ENCODE data around the gene CFAP61.
"Not testable (repeated sequence)": the region's sequence is repeated elsewhere in the genome, so short reads cannot be mapped to it uniquely, and the experiment has no call there.

Gene CFAP61

GRCh38 chr20:20215976-20216727, 163.8 kb downstream of the CFAP61 start:
- no peak for TF ChIP-seq CTCF (IDR thresholded peaks at IDR 0.05; ENCODE audit: low read depth, low read length, missing control alignments)
- DNase-seq (ENCODE audit: extremely low read depth, low read depth), result no peak
- no peak overlapping the region for H3K4me3 ChIP-seq (replicated peaks; ENCODE audit: low read depth, low read length)

- no peak overlapping the region for H3K4me3 ChIP-seq (replicated peaks; ENCODE audit: low read depth, low read length)
- no peak for DNase-seq (ENCODE audit: extremely low read depth, low read depth)
- TF ChIP-seq CTCF (IDR thresholded peaks at IDR 0.05; ENCODE audit: low read depth, low read length, missing control alignments), result no peak
Observed at GRCh38 chr20:20216941-20217340, 164.6 kb downstream of the CFAP61 start.

- DNase-seq (ENCODE audit: extremely low read depth, low read depth), result no peak
- TF ChIP-seq CTCF (IDR thresholded peaks at IDR 0.05; ENCODE audit: low read depth, low read length, missing control alignments), result no peak
- H3K4me3 ChIP-seq (replicated peaks; ENCODE audit: low read depth, low read length), result no peak overlapping the region
Observed at GRCh38 chr20:20217621-20218020, 165.3 kb downstream of the CFAP61 start.

DNA sequence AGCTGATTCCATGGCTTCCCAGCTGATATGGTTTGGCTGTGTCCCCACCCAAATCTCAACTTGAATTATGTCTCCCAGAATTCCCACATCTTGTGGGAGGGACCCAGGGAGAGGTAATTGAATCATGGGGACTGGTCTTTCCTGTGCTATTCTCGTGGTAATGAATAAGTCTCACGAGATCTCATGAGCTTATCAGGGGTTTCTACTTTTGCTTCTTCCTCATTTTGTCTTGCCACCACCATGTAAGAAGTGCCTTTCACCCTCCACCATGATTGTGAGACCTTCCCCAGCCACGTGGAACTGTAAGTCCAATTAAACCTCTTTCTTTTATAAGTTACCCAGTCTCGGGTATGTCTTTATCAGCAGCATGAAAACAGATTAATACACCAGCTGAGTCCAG, 165.8 kb downstream of the CFAP61 start:
- not testable (repeated sequence) for DNase-seq (ENCODE audit: extremely low read depth, low read depth); H3K4me3 ChIP-seq (replicated peaks; ENCODE audit: low read depth, low read length)

DNA sequence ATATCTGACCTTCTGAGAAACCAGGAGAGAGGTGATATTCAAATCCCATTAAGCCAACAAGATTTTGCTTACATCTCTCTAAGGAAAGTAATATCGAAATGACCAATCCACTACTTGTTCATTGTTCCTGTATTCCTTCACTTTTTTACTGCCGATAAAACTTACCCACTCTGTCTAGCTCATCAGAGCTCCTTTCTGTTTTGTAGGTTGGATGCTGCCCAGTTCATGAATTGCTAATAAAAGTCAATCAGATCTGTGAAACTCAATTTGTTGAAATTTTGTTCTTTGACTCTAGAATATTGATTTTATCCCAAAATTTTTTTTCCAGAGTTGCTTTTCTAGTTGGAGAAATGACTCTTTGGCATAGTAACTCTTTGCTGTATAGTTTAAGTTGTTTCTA, 166.7 kb downstream of the CFAP61 start:
- H3K4me3 ChIP-seq (replicated peaks; ENCODE audit: low read depth, low read length), result no peak overlapping the region
- no peak for TF ChIP-seq CTCF (IDR thresholded peaks at IDR 0.05; ENCODE audit: low read depth, low read length, missing control alignments)
- DNase-seq (ENCODE audit: extremely low read depth, low read depth), result no peak

GRCh38 chr20:20220134-20220533, 167.8 kb downstream of the CFAP61 start:
- no peak for DNase-seq (ENCODE audit: extremely low read depth, low read depth)
- TF ChIP-seq CTCF (IDR thresholded peaks at IDR 0.05; ENCODE audit: low read depth, low read length, missing control alignments), result no peak
- H3K4me3 ChIP-seq (replicated peaks; ENCODE audit: low read depth, low read length), result no peak overlapping the region

DNA sequence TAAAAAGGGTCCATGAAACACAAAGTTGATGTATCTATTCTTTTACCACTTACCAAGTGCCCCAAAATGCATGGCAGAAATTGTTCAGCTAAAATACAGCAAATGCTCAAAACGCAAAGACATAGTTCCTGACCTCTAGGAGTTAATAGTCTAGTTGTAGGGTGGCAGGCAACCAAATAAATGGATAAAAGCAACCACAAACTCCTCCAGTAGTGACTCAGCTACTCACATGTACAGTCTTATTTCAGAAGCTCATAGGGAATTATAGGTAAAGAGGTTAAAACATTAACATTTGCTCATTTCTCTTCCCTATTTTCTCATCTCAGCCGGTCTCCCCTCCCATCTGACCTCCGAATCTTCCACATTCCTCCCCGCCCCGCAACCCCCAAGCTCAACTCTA, 171.6 kb downstream of the CFAP61 start:
- TF ChIP-seq CTCF (IDR thresholded peaks at IDR 0.05; ENCODE audit: low read depth, low read length, missing control alignments), result no peak
- H3K4me3 ChIP-seq (replicated peaks; ENCODE audit: low read depth, low read length), result no peak overlapping the region
- no peak for DNase-seq (ENCODE audit: extremely low read depth, low read depth)
